HepG2 (cell line): Measurements from ENCODE around the gene PPIL6. TPM values are rescaled to one million over a fixed set of nuclear protein-coding genes. Genes with fewer than 3 reads are reported as not detected.

Experiments used
- AFF4 ChIP-seq: sonication (generic); formaldehyde crosslinking; IDR thresholded peaks from 2 replicates; pipeline ENCODE4 v1.4.0; 2020; ENCODE audit warnings: missing genetic modification reagents
- AGO2 ChIP-seq: fragments of 200-400 bp; formaldehyde crosslinking; optimal IDR thresholded peaks from 2 replicates; pipeline ENCODE3; 2017; ENCODE audit warnings: mild to moderate bottlenecking, low read depth, low read length, moderate library complexity
- DMAP1 ChIP-seq: IDR thresholded peaks from 2 replicates; pipeline ENCODE4 v1.6.1; 2016
- EZH2 ChIP-seq: conservative IDR thresholded peaks from 2 replicates; pipeline ENCODE4 v1.6.1; 2012; ENCODE audit warnings: mild to moderate bottlenecking, low read depth, low read length, moderate library complexity
- ISL2 ChIP-seq: sonication (generic); formaldehyde crosslinking; IDR thresholded peaks from 2 replicates; pipeline ENCODE4 v1.5.0; 2020; ENCODE audit warnings: missing genetic modification reagents
- KLF9 ChIP-seq: IDR thresholded peaks from 2 replicates; pipeline ENCODE4 v1.6.1; 2016; ENCODE audit warnings: low read depth
- RCOR2 ChIP-seq: IDR thresholded peaks from 2 replicates; pipeline ENCODE4 v1.6.1; 2016; ENCODE audit warnings: missing biosample characterization, missing genetic modification reagents
- TCF7 ChIP-seq: sonication (generic); IDR thresholded peaks from 2 replicates; pipeline ENCODE4 v1.6.1; 2016; ENCODE audit warnings: antibody characterized with exemption, low read depth
- THAP7 ChIP-seq: sonication (generic); formaldehyde crosslinking; IDR thresholded peaks from 2 replicates; pipeline ENCODE4 v1.8.1; 2023; ENCODE audit warnings: mild to moderate bottlenecking, missing genetic modification reagents
- ZIK1 ChIP-seq: sonication (generic); formaldehyde crosslinking; IDR thresholded peaks from 2 replicates; pipeline ENCODE4 v1.5.0; 2020; ENCODE audit warnings: mild to moderate bottlenecking, low read depth, missing genetic modification reagents, borderline replicate concordance
- ZNF333 ChIP-seq: sonication (generic); formaldehyde crosslinking; IDR thresholded peaks from 2 replicates; pipeline ENCODE4 v1.4.0; 2020; ENCODE audit warnings: mild to moderate bottlenecking, missing genetic modification reagents, borderline replicate concordance
- ZSCAN5A ChIP-seq: sonication (generic); formaldehyde crosslinking; IDR thresholded peaks from 2 replicates; pipeline ENCODE4 v1.8.0; 2022; ENCODE audit warnings: mild to moderate bottlenecking, missing genetic modification reagents, borderline replicate concordance
- polyA plus RNA-seq, 8 experiments: library from polyadenylated mRNA; depleted of rRNA in 3 of 8; stranded (reverse) in 7 of 8; unstranded in 1 of 8; fragments of >200 nt; fragmentation: Illumina TruSeq in 4 of 8; extraction: Trizol in 4 of 8; gene quantifications; 2 replicates each; pipeline versions ENCODE4 v1.2.1 to v1.2.3, GENCODE V29; 2011 to 2016; ENCODE audit warnings: low read depth in 4 of 8, missing spikeins in 1 of 8, mixed read lengths in 1 of 8; ENCODE audit not compliant: insufficient read depth in 1 of 8
- total RNA-seq, 5 experiments: library from RNA; depleted of rRNA; stranded (reverse); fragments of >200 nt; fragmentation: Illumina TruSeq; extraction: Trizol; gene quantifications; 2 replicates each; pipeline ENCODE4 v1.2.3, GENCODE V29; 2016; ENCODE audit warnings: low read depth in 1 of 5
- TF ChIP-seq, protein P1 (sequence below): sonication (generic); formaldehyde crosslinking; IDR thresholded peaks from 2 replicates; pipeline ENCODE4 v1.4.0; 2020; ENCODE audit warnings: missing genetic modification reagents
- TF ChIP-seq, protein P2 (sequence below): IDR thresholded peaks from 2 replicates; pipeline ENCODE4 v1.6.1; 2016; ENCODE audit warnings: low read depth, missing genetic modification reagents, missing compliant biosample characterization

Gene PPIL6
- total and polyA plus RNA-seq, 2 of the 13 experiments (the other 11 are each of a cell fraction or from before 2014, with no cell fraction given): 0.22 to 0.46 TPM

DNA sequence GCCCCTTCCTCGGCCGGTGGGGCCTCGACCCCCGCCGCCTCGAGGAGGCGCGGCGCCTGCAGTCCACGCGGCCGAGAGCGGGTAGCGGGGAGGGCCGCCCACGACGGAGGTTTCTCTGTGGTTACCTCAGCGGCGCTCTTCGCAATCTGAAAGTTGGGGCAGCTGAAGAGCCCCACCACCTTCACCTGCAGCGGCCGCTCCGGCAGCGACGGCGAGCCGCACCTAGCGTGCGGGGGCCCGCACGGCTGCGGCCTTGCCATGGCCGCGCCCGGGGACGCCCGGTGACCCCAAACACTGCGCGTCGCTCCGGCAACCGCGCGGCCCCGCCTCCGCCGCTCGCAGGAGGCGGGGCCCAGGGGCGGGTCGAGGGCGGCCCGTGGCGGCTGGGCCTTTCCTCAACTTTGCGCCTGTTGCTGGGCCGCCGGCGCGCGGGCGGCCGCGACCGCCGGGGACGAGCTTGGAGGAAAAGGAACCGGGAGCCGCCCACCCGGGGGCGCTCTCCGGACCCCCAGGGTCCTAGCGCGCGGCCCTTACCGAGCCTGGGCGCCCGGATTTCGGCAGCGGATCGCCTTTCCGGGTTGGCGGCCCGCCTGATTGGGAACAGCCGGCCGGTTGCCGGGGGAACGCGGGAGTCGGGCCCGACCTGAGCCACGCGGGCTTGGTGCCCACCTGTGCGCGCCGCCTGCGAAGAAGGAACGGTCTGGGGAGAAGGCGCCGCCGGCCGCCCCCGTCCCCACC, at the start of gene PPIL6, which contains the start of gene SMPD2 (continued):
- TF ChIP-seq ZIK1 (no peak), THAP7 (CRISPR knock-in tag) (no peak), AGO2 (no peak), ZSCAN5A (no peak), DMAP1 (CRISPR knock-in tag) (no peak; the same call in 1 of the 2 replicates), ISL2 (CRISPR knock-in tag) (0 out of 2 replicates have a peak, but pooled peaks have one; percentile 12), ZNF333 (CRISPR knock-in tag) (peak; percentile 75; the same call in 1 of the 2 replicates), EZH2 (no peak), TCF7 (no peak), AFF4 (no peak), KLF9 (no peak), RCOR2 (CRISPR knock-in tag) (0 out of 2 replicates have a peak, but pooled peaks have one; percentile 32)
- TF ChIP-seq, protein P1, sequence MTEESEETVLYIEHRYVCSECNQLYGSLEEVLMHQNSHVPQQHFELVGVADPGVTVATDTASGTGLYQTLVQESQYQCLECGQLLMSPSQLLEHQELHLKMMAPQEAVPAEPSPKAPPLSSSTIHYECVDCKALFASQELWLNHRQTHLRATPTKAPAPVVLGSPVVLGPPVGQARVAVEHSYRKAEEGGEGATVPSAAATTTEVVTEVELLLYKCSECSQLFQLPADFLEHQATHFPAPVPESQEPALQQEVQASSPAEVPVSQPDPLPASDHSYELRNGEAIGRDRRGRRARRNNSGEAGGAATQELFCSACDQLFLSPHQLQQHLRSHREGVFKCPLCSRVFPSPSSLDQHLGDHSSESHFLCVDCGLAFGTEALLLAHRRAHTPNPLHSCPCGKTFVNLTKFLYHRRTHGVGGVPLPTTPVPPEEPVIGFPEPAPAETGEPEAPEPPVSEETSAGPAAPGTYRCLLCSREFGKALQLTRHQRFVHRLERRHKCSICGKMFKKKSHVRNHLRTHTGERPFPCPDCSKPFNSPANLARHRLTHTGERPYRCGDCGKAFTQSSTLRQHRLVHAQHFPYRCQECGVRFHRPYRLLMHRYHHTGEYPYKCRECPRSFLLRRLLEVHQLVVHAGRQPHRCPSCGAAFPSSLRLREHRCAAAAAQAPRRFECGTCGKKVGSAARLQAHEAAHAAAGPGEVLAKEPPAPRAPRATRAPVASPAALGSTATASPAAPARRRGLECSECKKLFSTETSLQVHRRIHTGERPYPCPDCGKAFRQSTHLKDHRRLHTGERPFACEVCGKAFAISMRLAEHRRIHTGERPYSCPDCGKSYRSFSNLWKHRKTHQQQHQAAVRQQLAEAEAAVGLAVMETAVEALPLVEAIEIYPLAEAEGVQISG (CRISPR knock-in tag): no peak
- TF ChIP-seq, protein P2, sequence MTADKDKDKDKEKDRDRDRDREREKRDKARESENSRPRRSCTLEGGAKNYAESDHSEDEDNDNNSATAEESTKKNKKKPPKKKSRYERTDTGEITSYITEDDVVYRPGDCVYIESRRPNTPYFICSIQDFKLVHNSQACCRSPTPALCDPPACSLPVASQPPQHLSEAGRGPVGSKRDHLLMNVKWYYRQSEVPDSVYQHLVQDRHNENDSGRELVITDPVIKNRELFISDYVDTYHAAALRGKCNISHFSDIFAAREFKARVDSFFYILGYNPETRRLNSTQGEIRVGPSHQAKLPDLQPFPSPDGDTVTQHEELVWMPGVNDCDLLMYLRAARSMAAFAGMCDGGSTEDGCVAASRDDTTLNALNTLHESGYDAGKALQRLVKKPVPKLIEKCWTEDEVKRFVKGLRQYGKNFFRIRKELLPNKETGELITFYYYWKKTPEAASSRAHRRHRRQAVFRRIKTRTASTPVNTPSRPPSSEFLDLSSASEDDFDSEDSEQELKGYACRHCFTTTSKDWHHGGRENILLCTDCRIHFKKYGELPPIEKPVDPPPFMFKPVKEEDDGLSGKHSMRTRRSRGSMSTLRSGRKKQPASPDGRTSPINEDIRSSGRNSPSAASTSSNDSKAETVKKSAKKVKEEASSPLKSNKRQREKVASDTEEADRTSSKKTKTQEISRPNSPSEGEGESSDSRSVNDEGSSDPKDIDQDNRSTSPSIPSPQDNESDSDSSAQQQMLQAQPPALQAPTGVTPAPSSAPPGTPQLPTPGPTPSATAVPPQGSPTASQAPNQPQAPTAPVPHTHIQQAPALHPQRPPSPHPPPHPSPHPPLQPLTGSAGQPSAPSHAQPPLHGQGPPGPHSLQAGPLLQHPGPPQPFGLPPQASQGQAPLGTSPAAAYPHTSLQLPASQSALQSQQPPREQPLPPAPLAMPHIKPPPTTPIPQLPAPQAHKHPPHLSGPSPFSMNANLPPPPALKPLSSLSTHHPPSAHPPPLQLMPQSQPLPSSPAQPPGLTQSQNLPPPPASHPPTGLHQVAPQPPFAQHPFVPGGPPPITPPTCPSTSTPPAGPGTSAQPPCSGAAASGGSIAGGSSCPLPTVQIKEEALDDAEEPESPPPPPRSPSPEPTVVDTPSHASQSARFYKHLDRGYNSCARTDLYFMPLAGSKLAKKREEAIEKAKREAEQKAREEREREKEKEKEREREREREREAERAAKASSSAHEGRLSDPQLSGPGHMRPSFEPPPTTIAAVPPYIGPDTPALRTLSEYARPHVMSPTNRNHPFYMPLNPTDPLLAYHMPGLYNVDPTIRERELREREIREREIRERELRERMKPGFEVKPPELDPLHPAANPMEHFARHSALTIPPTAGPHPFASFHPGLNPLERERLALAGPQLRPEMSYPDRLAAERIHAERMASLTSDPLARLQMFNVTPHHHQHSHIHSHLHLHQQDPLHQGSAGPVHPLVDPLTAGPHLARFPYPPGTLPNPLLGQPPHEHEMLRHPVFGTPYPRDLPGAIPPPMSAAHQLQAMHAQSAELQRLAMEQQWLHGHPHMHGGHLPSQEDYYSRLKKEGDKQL (CRISPR knock-in tag): no peak
